Fibroblast of villous mesenchyme (primary cell): Measurements from ENCODE around the gene NUDT3. TPM values are rescaled to one million over a fixed set of nuclear protein-coding genes. Genes with fewer than 3 reads are reported as not detected.

Experiments used
- DNase-seq: peaks from one replicate; pipeline ENCODE4 v3.0.0-alpha.2; 2010; ENCODE audit warnings: low read depth
- H3K4me3 ChIP-seq: 2 replicates; pipeline ENCODE4 v1.5.1; 2011; ENCODE audit warnings: low read depth, mild to moderate bottlenecking, low read length
- total RNA-seq: library from RNA; depleted of rRNA; stranded (reverse); fragments of >200 nt; gene quantifications from 2 replicates; pipeline ENCODE4 v1.2.3, GENCODE V29; 2012
- TF ChIP-seq, protein P1 (sequence below): IDR thresholded peaks from 2 replicates; pipeline ENCODE4 v1.5.1; 2012; ENCODE audit warnings: low read depth, mild to moderate bottlenecking, low read length; ENCODE audit not compliant: insufficient read depth

NUDT3 gene
- total RNA-seq = 31.1 and 34.5 TPM in 2 replicates

DNA sequence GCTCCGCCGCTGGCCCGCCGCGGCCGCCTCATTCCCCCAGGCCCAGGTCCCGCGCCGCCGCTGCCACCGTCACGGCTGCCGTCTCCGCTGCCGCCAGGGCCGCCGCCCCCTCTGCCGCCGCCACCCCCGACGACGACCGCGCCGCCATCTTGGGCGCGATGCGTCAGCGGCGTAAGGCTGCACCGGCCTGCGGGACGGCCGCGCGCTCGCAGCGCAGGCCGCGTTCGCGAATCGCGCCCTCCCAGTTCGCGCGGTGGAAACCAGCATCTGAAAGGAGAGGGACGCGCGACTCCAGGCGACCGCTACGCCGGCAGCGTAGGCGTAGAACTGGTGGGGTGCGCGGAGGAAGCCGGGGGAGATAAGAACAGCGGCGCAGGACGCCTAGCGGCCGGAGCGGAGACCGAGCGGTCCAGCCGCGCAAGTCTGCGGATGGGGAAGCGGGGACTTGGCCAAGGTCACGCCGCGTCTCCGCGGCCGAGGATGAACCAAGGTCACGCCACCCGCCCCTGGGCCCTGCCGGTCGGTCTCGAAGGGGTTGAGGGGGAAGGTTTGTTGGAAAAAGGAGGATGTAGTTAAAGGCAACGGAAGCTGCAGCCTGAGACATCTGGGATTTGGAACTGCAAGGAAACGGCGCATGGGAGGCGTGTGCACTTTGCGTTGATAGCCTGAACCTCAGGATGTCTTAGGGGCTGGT, at the start of gene NUDT3:
Gene NUDT3 (minus strand): TSS at position 173 of the 694 bp plus-strand sequence. CDS start 307 bp downstream, outside the sequence.
- TF ChIP-seq, protein P1, sequence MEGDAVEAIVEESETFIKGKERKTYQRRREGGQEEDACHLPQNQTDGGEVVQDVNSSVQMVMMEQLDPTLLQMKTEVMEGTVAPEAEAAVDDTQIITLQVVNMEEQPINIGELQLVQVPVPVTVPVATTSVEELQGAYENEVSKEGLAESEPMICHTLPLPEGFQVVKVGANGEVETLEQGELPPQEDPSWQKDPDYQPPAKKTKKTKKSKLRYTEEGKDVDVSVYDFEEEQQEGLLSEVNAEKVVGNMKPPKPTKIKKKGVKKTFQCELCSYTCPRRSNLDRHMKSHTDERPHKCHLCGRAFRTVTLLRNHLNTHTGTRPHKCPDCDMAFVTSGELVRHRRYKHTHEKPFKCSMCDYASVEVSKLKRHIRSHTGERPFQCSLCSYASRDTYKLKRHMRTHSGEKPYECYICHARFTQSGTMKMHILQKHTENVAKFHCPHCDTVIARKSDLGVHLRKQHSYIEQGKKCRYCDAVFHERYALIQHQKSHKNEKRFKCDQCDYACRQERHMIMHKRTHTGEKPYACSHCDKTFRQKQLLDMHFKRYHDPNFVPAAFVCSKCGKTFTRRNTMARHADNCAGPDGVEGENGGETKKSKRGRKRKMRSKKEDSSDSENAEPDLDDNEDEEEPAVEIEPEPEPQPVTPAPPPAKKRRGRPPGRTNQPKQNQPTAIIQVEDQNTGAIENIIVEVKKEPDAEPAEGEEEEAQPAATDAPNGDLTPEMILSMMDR = peak; percentile 87
- peak; percentile 95 for DNase-seq
- peak within 1 kb of the TSS; percentile 79 for H3K4me3 ChIP-seq

DNA sequence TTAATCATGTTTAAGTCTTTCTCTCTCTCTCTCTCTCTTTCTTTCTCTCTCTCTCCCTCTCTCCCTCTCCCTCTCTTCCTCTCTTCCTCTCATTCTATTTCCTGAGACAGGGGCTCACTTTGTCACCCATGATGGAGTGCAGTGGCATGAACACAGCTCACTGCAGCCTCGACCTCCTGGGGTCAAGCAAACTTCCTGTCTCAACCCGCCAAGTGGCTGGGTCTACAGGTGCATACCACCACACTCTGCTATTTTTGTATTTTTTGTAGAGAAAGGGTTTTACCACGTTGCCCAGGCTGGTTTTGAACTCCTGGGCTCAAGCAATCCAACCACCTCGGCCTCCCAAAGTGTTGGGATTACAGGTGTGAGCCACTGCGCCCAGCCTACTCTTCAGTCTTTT, 49.1 kb upstream of the NUDT3 start:
- DNase-seq = no peak
- no peak overlapping the region for H3K4me3 ChIP-seq
- TF ChIP-seq, protein P1 = no peak

DNA sequence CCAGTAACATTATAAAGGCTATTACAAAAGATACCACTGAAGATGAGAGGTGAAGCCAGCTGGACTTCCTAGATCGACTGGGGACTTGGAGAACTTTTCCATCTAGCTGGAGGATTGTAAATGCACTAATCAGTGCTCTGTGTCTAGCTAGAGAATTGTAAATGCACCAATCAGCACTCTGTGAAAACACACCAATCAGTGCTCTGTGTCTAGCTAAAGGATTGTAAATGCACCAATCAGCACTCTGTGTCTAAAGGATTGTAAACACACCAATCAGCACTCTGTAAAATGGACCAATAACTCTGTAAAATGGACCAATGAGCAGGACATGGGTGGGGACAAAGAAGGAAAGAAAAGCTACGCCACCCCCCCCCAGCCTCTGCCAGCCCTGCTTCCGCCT, 47.0 kb upstream of the NUDT3 start:
- no peak for DNase-seq
- TF ChIP-seq, protein P1 = no peak
- no peak overlapping the region for H3K4me3 ChIP-seq

DNA sequence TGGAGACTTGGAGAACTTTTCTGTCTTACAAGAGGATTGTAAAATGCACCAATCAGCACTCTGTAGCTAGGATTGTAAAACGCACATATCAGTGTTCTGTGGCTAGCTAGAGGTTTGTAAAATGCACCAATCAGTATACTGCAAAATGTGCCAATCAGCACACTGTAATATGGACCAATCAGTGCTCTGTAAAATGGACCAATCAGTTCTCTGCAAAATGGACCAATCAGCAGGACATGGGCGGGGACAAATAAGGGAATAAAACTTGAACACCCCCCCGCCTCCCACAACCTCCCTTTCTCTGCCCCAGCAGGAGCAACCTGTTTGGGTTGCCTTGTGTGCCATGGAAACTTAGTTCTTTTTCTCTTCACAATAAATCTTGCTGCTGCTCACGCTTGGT, 46.2 kb upstream of the NUDT3 start:
- H3K4me3 ChIP-seq = no peak overlapping the region
- TF ChIP-seq, protein P1 = no peak
- DNase-seq = no peak

DNA sequence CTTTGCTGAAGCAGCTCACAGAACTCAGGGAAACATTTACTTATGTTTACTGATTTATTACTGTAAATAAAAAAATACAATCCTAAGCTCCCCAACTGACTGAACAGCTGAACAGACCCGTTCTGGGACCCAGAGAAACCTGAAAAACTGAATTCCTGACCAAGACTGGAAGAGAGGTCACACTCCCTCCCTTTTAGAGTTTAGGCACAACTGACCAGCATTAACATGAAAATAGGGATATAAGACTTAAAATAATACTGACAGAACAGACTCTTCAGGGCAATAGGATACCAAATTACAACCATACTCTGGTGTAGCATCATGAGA, 45.1 kb upstream of the NUDT3 start:
- DNase-seq = no peak
- TF ChIP-seq, protein P1 = no peak
- H3K4me3 ChIP-seq = no peak overlapping the region

DNA sequence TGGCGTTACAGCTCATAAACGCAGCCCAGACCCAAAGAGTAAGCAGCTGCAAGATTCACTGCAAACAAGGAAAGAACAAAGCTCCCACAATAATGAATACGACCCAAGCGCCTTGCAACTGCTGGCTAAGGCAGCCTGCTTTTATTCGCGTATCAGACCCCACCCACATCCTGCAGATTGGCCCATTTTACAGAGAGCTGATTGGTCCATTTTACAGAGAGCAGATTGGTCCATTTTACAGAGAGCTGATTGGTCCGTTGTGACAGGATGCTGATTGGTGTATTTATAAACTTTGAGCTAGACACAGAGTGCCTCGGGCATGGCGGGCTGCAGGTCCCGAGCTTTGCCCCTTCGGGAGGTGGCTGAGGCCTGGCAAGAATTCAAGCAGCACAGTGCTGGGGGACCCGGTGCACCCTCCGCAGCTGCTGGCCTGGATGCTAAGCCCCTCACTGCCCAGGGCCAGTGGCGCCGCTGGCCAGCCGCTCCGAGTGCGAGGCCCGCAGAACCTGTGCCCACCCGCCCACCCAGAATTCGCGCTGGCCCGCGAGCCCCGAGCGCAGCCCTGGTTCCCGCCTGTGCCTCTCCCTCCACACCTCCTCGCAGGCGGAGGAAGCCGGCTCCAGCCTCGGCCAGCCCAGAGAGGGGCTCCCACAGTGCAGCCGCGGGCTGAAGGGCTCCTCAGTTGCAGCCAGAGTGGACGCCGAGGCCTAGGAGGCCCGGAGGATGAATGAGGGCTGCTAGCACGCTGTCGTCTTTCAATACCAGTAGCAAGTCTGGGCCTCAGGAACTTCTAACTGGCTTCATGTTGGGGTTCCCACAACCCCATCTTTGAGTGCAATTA, 44.6 kb upstream of the NUDT3 start:
- H3K4me3 ChIP-seq = no peak overlapping the region
- no peak for DNase-seq
- TF ChIP-seq, protein P1 = no peak

DNA sequence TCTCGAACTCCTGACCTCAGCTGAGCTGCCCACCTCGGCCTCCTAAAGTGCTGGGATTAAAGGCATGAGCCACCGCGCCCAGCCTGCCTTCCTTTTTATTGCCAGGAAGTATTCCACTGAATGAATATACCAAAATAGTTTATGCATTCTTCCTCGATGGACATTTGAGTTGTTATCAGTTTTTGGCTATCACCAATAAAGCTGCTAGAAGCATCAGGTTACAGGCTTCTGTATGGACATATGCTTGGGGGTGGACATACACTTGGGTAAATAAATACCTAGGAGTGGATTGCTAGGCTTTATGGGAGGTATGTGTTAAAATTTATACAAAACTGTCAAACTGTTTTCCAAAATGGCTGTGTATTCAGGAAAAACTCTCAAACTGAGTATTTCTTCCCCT, 43.4 kb upstream of the NUDT3 start:
- DNase-seq = no peak
- TF ChIP-seq, protein P1 = no peak
- no peak overlapping the region for H3K4me3 ChIP-seq
